ENCODE measurements around the gene CLDN7.

CLDN7 gene

GRCh38 chr17:7285679-7286078, 23.4 kb upstream of the CLDN7 start:
- no peak for DNase-seq

- DNase-seq = no peak
These were observed 22.6 kb upstream of the CLDN7 start for GRCh38 chr17:7284911-7285310.

GRCh38 chr17:7283471-7284216, 21.4 kb upstream of the CLDN7 start:
- no peak for DNase-seq

- no peak for DNase-seq
These were observed 20.6 kb upstream of the CLDN7 start for GRCh38 chr17:7282752-7283321.

GRCh38 chr17:7281953-7282751, 19.9 kb upstream of the CLDN7 start:
- no peak for DNase-seq

DNA sequence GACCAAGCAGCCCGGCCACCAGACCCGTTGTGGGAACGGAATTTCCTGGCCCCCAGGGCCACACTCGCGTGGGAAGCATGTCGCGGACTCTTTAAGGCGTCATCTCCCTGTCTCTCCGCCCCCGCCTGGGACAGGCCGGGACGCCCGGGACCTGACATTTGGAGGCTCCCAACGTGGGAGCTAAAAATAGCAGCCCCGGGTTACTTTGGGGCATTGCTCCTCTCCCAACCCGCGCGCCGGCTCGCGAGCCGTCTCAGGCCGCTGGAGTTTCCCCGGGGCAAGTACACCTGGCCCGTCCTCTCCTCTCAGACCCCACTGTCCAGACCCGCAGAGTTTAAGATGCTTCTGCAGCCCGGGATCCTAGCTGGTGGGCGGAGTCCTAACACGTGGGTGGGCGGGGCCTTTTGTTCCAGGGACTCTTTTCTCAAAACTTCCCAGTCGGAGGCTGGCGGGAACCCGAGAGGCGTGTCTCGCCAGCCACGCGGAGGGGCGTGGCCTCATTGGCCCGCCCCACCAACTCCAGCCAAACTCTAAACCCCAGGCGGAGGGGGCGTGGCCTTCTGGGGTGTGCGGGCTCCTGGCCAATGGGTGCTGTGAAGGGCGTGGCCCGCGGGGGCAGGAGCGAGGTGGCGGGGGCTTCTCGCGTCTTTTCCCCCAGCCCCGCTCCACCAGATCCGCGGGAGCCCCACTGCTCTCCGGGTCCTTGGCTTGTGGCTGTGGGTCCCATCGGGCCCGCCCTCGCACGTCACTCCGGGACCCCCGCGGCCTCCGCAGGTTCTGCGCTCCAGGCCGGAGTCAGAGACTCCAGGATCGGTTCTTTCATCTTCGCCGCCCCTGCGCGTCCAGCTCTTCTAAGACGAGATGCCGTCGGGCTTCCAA, 19.0 kb upstream of the CLDN7 start, which contains the start of gene SLC2A4:
Gene SLC2A4 (plus strand): TSS at position 645 of the 879 bp plus-strand sequence. CDS start 217 bp downstream, at position 862.
- peak; percentile 36 for DNase-seq

- peak; percentile 5 for DNase-seq
These were observed 18.3 kb upstream of the CLDN7 start for GRCh38 chr17:7280519-7281073.

DNA sequence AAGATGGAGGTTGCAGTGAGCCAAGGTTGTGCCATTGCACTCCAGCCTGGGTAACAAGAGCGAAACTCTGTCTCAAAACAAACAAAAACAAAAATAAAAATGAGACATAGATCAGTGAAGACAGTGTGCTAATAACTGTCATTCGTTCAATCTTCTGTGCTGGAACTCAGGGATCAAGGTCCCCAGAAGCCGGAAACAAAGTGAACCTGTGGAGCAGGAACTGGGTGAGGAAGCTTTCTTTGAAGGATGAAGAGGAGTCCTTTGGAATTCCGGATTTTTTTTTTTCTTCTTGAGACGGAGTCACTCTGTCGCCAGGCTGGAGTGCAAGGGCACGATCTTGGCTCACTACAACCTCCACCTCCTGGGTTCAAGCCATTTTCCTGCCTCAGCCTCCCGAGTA, 17.2 kb upstream of the CLDN7 start:
- DNase-seq = no peak

GRCh38 chr17:7266784-7267183, 4.5 kb upstream of the CLDN7 start:
- no peak for DNase-seq

- DNase-seq = no peak
These were observed 1.5 kb upstream of the CLDN7 start for GRCh38 chr17:7263801-7264078.

- DNase-seq = no peak
These were observed 890 bp upstream of the CLDN7 start for GRCh38 chr17:7262935-7263800.

GRCh38 chr17:7261379-7262191, 693 bp downstream of the CLDN7 start:
- no peak for DNase-seq

DNA sequence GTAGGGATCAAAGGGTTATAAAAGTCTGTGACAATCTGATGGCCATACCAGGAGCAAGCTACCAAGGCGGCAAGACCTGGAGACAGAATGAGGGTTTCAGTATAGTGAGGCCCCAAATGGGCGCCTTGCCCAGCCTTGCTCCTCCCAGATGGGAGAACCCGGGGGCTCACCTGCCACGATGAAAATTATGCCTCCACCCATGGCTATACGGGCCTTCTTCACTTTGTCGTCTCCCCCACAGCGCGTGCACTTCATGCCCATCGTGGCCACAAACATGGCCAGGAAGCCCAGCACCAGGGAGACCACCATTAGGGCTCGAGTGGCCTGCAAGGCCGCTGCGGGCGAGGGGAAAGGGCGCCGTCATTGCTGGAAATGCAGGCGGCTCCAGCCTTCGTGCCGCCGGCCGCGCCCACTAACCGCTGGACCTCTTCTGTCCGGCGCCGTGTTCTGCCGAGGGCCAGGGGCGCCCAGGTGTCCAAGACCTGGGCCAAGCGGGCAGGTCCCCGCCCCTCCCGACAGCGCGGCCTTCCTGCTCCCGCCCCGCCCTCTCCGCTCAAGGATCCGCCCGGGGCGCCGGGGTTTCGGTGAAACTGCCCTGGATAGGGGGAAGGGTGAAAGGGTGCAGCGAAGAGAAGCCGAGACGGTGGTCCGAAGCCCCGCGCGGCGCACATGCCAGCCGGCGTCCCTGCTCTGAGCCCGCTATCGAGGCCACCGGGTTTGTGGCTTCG, 1.5 kb downstream of the CLDN7 start:
- no peak for DNase-seq

- no peak for DNase-seq
These were observed 2.1 kb downstream of the CLDN7 start for GRCh38 chr17:7260151-7260550.

DNA sequence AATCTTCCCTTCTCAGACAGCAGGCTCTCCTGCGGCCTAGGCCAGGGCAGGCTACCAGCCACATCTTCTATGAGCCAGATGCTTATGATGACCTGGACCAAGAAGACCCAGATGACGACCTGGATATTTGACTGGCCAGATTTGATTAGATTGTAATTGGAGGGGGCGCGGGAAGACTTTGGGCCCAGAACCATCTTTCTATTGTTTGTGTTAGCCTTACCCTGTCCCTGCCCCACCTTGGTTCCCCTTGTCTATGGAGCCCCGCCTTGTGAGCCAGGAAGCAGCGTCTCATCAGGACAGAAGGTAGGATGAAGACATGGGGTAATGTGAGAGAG, 2.8 kb downstream of the CLDN7 start:
- no peak for DNase-seq

DNA sequence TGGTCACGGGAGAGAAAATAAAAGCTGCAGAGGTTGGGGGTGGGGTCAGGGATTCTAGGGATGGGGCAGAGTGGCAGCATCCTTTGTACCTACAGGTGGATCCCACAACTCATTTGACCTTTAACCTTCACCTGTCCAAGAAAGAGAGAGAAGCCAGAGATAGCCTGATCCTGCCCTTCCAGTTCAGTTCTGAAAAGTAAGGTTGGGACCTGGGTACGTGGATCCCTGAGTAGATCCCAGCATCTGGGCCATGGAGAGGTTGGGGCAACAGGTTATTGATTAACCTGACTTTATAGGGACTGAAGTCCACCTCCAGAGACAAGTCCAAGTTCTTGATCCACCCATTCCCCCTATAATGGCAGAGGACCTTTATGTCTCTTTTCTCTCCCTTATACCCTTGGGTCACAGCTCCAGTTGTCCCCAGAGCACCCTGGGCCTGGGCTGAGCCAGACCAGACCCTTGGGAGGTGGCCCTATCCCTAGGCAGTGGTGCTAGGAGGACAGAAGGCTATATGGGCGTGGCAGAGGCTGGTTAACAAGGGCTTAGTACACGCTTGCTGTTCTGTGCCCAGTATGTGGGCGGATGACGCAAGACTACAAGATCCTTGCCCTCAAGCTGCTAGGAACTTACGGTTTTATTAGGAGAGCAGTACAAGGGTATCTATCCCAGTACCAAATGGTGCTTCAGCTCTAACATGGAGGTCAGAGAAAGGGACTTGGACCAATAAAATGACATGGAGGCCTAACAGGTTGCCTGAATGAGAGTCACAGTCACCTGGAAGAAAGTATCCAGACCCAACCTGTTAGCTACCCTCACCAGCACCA, 3.3 kb downstream of the CLDN7 start:
- no peak for DNase-seq

DNA sequence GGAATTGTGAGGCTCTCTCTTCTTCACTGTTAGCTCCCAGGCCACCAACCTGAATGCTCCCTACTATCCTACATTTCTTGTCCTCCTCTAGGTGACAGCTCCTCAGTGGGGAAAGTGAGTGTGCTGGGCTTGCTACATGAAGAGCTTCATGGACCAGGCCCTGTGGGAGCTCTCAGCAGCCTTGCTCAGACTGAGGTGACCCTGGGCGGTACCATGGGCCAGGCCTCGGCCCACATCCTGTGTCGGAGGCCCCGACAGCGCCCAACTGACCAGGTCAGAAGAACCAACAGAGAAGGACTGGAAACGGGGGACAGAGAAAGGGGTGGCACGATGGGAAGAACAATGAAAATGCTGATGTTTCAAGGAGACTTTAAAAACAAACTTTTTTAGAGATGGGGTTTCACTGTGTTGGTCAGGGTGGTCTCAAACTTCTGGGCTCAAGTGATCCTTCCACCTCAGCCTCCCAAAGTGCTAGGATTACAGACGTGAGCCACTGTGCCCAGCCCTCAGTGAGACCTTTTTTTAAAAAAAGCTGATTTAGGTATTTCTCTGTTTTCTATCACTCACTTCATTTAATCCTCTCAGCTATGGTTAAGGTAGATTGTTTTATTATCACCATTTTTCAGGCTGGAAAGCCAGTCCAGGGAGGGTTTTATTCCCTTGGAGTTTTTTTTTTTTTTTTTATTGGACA, 5.4 kb downstream of the CLDN7 start:
- no peak for DNase-seq

DNA sequence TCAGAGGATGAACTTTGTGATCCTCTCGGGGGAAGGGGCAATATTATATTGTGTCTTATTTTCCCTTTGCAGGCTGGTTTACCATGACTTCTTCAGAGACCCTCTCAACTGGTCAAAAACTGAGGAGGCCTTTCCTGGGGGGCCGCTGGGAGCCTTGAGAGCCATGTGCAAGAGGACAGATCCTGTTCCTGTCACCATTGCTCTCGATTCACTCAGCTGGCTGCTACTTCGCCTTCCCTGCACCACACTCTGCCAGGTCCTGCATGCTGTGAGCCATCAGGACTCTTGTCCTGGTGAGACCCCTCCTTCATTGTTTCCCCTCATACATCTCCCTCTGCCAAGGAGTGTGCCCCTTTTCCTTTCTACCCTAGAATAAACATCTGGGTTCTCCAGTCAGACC, 7.8 kb downstream of the CLDN7 start:
- DNase-seq = no peak

- no peak for DNase-seq
These were observed 9.2 kb downstream of the CLDN7 start for GRCh38 chr17:7253082-7253481.
